CD4-positive, alpha-beta memory T cell (primary cell): Measurements from ENCODE around the gene PRRT3. TPM values are rescaled to one million over a fixed set of nuclear protein-coding genes. Genes with fewer than 3 reads are reported as not detected.
A peak's percentile ranks its signal among the peaks of the same experiment; 100 is the strongest.

Source experiments
- CTCF ChIA-PET: fragments of 350-600 bp; sonication (Branson Sonifier 250); formaldehyde crosslinking; loops from one replicate; lab custom pipeline; 2021; ENCODE audit warnings: inconsistent platforms; ENCODE audit not compliant: partially characterized antibody; lab: Charles Lee
- POLR2A ChIA-PET: fragments of 350-600 bp; sonication (Branson Sonifier 250); formaldehyde crosslinking; loops from one replicate; lab custom pipeline; 2021; ENCODE audit not compliant: partially characterized antibody; lab: Charles Lee
- DNase-seq, 5 donors: peaks; one replicate each; pipeline versions ENCODE4 v3.0.0 to v3.0.0-alpha.2; 2020 to 2022; ENCODE audit warnings: mixed read lengths in 1 of 5
- H3K27ac ChIP-seq: one replicate; pipeline ENCODE4 v1.7.0; 2013; ENCODE audit warnings: low read depth, low read length
- H3K27me3 ChIP-seq: 2 replicates; pipeline ENCODE4 v1.7.0; 2013; ENCODE audit warnings: mild to moderate bottlenecking, low read length, moderate library complexity; ENCODE audit not compliant: insufficient read depth
- H3K36me3 ChIP-seq: 2 replicates; pipeline ENCODE4 v1.7.0; 2013; ENCODE audit warnings: mild to moderate bottlenecking, low read length, moderate library complexity; ENCODE audit not compliant: insufficient read depth
- H3K4me1 ChIP-seq: 2 replicates; pipeline ENCODE4 v1.7.0; 2013; ENCODE audit warnings: mild to moderate bottlenecking, low read length, moderate library complexity; ENCODE audit not compliant: insufficient read depth
- H3K4me3 ChIP-seq, 2 donors: one replicate each; pipeline ENCODE4 v1.7.0; 2013; ENCODE audit warnings: low read length in 2 of 2, mild to moderate bottlenecking in 1 of 2
- H3K9me3 ChIP-seq, 2 donors: one replicate each; pipeline ENCODE4 v1.7.0; 2013; ENCODE audit warnings: low read length in 2 of 2, control low read depth in 1 of 2; ENCODE audit not compliant: control insufficient read depth in 1 of 2
- H3K27ac Mint-ChIP-seq, 7 donors: one replicate each; pipeline ENCODE4 v1.8.0; 2020 to 2021; ENCODE audit warnings: mixed read lengths in 7 of 7, mild to moderate bottlenecking in 6 of 7, inconsistent platforms in 3 of 7, moderate library complexity in 3 of 7
- H3K27me3 Mint-ChIP-seq, 2 donors: one replicate each; pipeline ENCODE4 v1.8.0; 2020 to 2021; ENCODE audit warnings: mixed read lengths in 2 of 2
- H3K36me3 Mint-ChIP-seq, 2 donors: one replicate each; pipeline ENCODE4 v1.8.0; 2020 to 2021; ENCODE audit warnings: mixed read lengths in 2 of 2, inconsistent platforms in 1 of 2, mild to moderate bottlenecking in 1 of 2
- H3K4me1 Mint-ChIP-seq, 4 donors: one replicate each; pipeline ENCODE4 v1.8.0; 2020 to 2021; ENCODE audit warnings: mixed read lengths in 4 of 4, mild to moderate bottlenecking in 1 of 4
- H3K4me3 Mint-ChIP-seq, 8 donors: one replicate each; pipeline ENCODE4 v1.8.0; 2020 to 2021; ENCODE audit warnings: mixed read lengths in 8 of 8, mild to moderate bottlenecking in 7 of 8, moderate library complexity in 6 of 8, inconsistent platforms in 3 of 8
- H3K9me3 Mint-ChIP-seq, 8 donors: one replicate each; pipeline ENCODE4 v1.8.0; 2020 to 2021; ENCODE audit warnings: mixed read lengths in 8 of 8, mild to moderate bottlenecking in 5 of 8, inconsistent platforms in 3 of 8, moderate library complexity in 1 of 8
- intact Hi-C: fragments of 100-400 bp; cut with micrococcal nuclease; formaldehyde crosslinking; loops from one replicate; pipeline ENCODE4 v1.15.1; 2023
- polyA plus RNA-seq, 2 donors: library from polyadenylated mRNA; unstranded; fragments of 300-500 nt; fragmentation: Illumina TruSeq; gene quantifications; one replicate each; pipeline ENCODE4 v1.2.3, GENCODE V29; 2021
- total RNA-seq, 2 experiments: library from RNA; stranded (reverse); gene quantifications; one replicate each; pipeline ENCODE4 v1.2.3, GENCODE V29; 2021

The PRRT3 gene
- total and polyA plus RNA-seq, 4 experiments from 2014 or later, result 2.9 to 9.8 (median 6.4) TPM

DNA sequence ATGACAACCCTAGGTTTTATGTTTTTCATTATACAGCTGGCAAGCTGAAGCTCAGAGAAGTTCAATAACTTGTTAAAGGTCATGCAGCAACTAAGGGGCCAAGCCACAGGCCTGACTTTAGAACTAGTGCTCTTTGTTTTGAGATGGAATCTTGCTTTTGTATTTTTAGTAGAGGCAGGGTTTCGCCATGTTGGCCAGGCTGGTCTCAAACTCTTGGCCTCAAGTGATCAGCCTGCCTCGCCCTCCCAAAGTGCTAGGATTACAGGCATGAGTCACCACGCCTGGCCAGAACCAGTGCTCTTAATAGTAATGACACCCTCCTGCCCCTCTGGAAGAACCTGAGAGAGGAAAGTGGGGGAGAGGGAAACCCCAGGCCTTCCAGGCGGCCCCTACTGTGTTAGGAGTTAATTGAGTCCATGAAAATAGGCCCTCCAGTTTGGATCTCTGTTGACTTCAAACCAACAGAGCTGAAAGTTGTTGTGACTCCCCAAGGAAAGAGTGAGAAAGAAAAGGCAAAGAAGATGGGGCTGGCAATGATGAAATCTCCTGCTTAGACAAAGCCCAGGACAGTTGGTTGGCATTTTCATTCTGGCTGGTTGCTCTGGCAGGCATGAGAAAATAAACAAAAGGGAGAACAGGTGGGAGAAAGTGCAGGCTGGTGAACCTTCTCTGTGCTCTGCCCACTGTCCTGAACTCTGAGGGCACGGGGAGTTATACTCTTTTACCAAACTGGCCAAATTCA lies 3.6 kb upstream of the PRRT3 start:
- H3K9me3 Mint-ChIP-seq, result no peaks in the 10 kb centered on the region
- Histone ChIP-seq H3K4me3 (no peak overlapping the region), H3K27ac (no peak overlapping the region), H3K4me1 (peaks cover 10% of the 10 kb centered on the region), H3K27me3 (no peaks in the 10 kb centered on the region), H3K9me3 (no peaks in the 10 kb centered on the region), H3K36me3 (no peaks in the 10 kb centered on the region)
- peak overlapping the region in 1 of 8 donors; percentile 45 for H3K4me3 Mint-ChIP-seq
- no peak for DNase-seq
- no peaks in the 10 kb centered on the region for H3K27me3 Mint-ChIP-seq
- intact Hi-C loops, result no loop called here
- peaks cover 0 to 4% of the 10 kb centered on the region in 2 donors for H3K36me3 Mint-ChIP-seq
- peaks cover 5 to 21% (median 12%) of the 10 kb centered on the region in 4 donors for H3K4me1 Mint-ChIP-seq
- CTCF ChIA-PET, result interaction anchor here (5.9 kb wide), 1 partner anchor 22 kb away, joined by 29 read pairs; the partner anchor contains the start of gene CRELD1
- POLR2A ChIA-PET, result interaction anchor here (1.7 kb wide), 1 partner anchor 9 kb away, joined by 7 read pairs; no protein-coding TSS in a partner anchor
- H3K27ac Mint-ChIP-seq, result peak overlapping the region in 5 of 7 donors; percentile 3 to 81 (median 37)

DNA sequence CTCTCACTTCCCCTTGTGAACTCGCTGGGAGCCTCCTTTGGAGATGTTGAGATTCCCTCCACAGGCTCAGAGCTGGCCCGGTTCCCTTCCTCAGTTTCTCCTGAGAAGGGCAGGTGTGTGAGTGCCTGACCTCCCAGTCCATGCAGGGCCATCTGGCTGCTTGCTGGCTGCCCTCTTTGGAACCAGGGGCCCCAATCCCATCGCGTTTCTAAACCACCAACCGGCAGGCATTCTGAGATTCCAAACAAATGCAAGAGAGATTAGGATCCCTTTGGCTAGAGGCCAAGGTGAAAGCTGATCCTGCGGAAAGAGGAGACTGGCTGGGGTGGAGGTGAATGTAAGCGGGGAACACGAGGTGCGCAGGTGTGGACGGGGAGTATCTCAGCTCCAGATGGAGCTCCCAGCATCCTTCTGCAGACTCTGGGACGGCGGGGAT lies 2.9 kb upstream of the PRRT3 start:
- no peak overlapping the region for H3K27ac ChIP-seq
- DNase-seq, result no peak
- H3K36me3 Mint-ChIP-seq, result peaks cover 0 to 4% of the 10 kb centered on the region in 2 donors
- H3K9me3 ChIP-seq, result no peaks in the 10 kb centered on the region
- no peak overlapping the region for H3K27ac Mint-ChIP-seq
- no peaks in the 10 kb centered on the region for H3K27me3 ChIP-seq
- no peak overlapping the region for H3K4me3 ChIP-seq
- CTCF ChIA-PET, result interaction anchor here (1.0 to 5.9 kb wide), 2 partner anchors 21 to 24 kb away, joined by 4 to 29 read pairs; partner anchors contain the start of gene CRELD1
- intact Hi-C loops, result no loop called here
- H3K36me3 ChIP-seq, result no peaks in the 10 kb centered on the region
- peaks cover 11% of the 10 kb centered on the region for H3K4me1 ChIP-seq
- H3K9me3 Mint-ChIP-seq, result no peaks in the 10 kb centered on the region
- H3K27me3 Mint-ChIP-seq, result no peaks in the 10 kb centered on the region
- H3K4me1 Mint-ChIP-seq, result peaks cover 6 to 27% (median 13%) of the 10 kb centered on the region in 4 donors
- H3K4me3 Mint-ChIP-seq, result no peak overlapping the region
- POLR2A ChIA-PET, result interaction anchor here (1.7 kb wide), 1 partner anchor 8 kb away, joined by 7 read pairs; no protein-coding TSS in a partner anchor

DNA sequence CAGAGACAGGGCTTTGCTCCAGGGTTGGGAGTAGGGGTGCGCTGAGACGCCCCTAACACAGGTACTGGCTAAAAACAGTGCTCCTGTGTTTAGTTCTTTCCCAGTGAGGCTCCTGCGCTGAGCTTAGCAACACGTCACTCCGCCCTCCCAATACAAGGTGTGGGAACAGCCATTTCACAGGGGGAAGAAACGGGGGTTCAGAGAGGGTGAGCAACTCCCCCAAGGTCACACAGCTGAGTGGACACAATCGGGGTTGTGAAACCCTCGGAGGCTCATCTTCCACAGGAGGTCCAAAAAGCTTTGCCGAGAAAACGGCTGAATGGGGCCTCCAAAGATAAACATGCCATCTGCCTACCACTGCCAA lies 628 bp downstream of the PRRT3 start:
- Histone ChIP-seq H3K9me3 (no peaks in the 10 kb centered on the region), H3K36me3 (no peaks in the 10 kb centered on the region), H3K27me3 (no peaks in the 10 kb centered on the region), H3K4me3 (peak overlapping the region; percentile 68 to 72), H3K4me1 (peaks cover 11% of the 10 kb centered on the region), H3K27ac (peak overlapping the region; percentile 50)
- no peak for DNase-seq
- Mint-ChIP-seq H3K36me3 (peaks cover 0 to 6% of the 10 kb centered on the region in 2 donors), H3K27ac (peak overlapping the region in 4 of 7 donors; percentile 28 to 72 (median 68)), H3K4me1 (peaks cover 6 to 28% (median 13%) of the 10 kb centered on the region in 4 donors), H3K9me3 (no peaks in the 10 kb centered on the region), H3K4me3 (peak overlapping the region; percentile 83 to 91 (median 88)), H3K27me3 (no peaks in the 10 kb centered on the region)
- intact Hi-C loops, result no loop called here
- CTCF ChIA-PET, result interaction anchor here (1.0 to 5.9 kb wide), 2 partner anchors 18 to 30 kb away, joined by 3 to 29 read pairs; partner anchors contain the start of gene CRELD1
- POLR2A ChIA-PET, result interaction anchor here (0.9 to 7.7 kb wide), 10 partner anchors 19 to 370 kb away, joined by 3 to 225 read pairs (median 6); partner anchors contain the start of genes ARPC4, CRELD1, EMC3 and JAGN1

DNA sequence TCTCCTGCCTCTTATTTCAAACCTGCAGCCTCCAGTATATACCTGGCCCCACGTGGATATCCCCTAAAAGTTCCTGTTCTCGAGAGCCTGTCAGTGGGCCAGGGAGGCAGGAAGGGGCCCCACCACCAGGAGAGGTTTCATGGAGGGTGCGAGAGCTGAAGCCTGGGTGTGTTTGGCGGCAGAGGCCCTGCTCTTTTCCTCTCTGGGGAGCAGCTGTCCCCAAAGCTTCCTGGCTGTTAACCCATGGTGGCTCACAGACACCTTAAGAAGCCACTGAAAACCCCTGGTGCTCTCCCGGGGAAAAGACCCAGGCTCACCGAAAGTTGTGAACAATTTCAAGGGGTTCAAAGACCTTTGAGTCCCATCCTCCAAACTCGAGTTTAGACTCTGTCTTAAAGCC lies 1.1 kb downstream of the PRRT3 start:
- Histone ChIP-seq H3K27me3 (no peaks in the 10 kb centered on the region), H3K4me1 (peaks cover 11% of the 10 kb centered on the region), H3K4me3 (peak overlapping the region; percentile 68 to 72), H3K9me3 (no peaks in the 10 kb centered on the region), H3K36me3 (no peaks in the 10 kb centered on the region), H3K27ac (peak overlapping the region; percentile 50)
- no peaks in the 10 kb centered on the region for H3K9me3 Mint-ChIP-seq
- peaks cover 0 to 7% of the 10 kb centered on the region in 2 donors for H3K36me3 Mint-ChIP-seq
- H3K4me3 Mint-ChIP-seq, result peak overlapping the region; percentile 83 to 91 (median 88)
- H3K4me1 Mint-ChIP-seq, result peaks cover 6 to 30% (median 13%) of the 10 kb centered on the region in 4 donors
- no peaks in the 10 kb centered on the region for H3K27me3 Mint-ChIP-seq
- no peak for DNase-seq
- POLR2A ChIA-PET, result interaction anchor here (1.0 to 7.7 kb wide), 7 partner anchors 18 to 370 kb away, joined by 4 to 225 read pairs (median 8); partner anchors contain the start of genes ARPC4, CRELD1, EMC3 and JAGN1
- H3K27ac Mint-ChIP-seq, result peak overlapping the region in 5 of 7 donors; percentile 6 to 72 (median 67)
- CTCF ChIA-PET, result interaction anchor here (1.0 to 5.9 kb wide), 2 partner anchors 17 to 30 kb away, joined by 3 to 29 read pairs; partner anchors contain the start of gene CRELD1
- intact Hi-C loops, result no loop called here

DNA sequence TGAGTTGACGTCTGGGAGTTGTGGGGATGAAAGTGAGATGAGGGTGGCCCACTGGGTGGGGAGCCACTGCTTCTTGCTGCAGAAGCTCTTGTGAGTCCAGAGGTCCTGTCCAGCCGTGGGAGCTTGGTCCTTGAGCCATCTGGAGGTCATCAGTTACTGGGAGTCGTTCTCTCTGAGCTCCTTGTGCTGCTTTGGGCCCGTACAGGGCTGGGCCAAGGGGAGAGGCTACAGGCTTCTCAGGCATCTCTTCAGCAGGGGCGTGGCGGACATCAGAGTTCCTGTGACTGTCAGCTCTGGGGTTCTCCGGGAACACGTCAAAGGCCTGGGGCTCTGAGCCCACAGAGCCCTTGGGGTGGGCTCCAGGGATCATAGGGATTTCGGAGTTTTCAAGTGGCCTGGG lies 2.6 kb downstream of the PRRT3 start:
- Histone ChIP-seq H3K4me1 (peaks cover 11% of the 10 kb centered on the region), H3K27me3 (no peaks in the 10 kb centered on the region), H3K4me3 (no peak overlapping the region), H3K9me3 (no peaks in the 10 kb centered on the region), H3K27ac (no peak overlapping the region), H3K36me3 (no peaks in the 10 kb centered on the region)
- H3K36me3 Mint-ChIP-seq, result peaks cover 0 to 9% of the 10 kb centered on the region in 2 donors
- H3K27me3 Mint-ChIP-seq, result no peaks in the 10 kb centered on the region
- H3K4me1 Mint-ChIP-seq, result peaks cover 6 to 39% (median 13%) of the 10 kb centered on the region in 4 donors
- intact Hi-C loops, result no loop called here
- no peak for DNase-seq
- CTCF ChIA-PET, result interaction anchor here (0.9 to 1.6 kb wide), 3 partner anchors 14 to 17 kb away, joined by 3 to 6 read pairs (median 4); no protein-coding TSS in a partner anchor
- H3K9me3 Mint-ChIP-seq, result no peaks in the 10 kb centered on the region
- peak overlapping the region in 1 of 7 donors; percentile 24 for H3K27ac Mint-ChIP-seq
- no peak overlapping the region for H3K4me3 Mint-ChIP-seq
- POLR2A ChIA-PET, result interaction anchor here (1.2 to 7.7 kb wide), 3 partner anchors 17 to 59 kb away, joined by 3 to 225 read pairs (median 13); partner anchors contain the start of genes CRELD1 and JAGN1

DNA sequence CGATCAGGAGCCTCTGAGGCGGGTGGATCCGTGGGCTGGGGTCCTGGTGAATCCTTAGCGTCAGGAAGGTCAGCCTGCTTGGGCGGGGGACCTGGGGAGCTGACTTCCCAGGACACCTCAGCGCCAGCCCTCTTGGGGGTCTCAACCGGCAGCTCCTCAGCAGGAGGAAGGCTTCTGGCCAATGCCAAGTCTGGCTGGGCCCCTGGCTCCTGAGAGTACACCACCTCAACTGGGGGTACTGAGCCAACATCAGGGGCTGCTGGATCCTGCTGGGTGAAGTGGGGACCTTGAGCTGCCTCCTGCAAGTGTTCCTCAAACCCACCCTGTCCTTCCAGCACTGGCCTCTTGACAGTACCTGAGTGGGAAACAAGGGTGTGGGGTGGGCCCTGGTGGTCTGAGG lies 3.1 kb downstream of the PRRT3 start:
- no peak overlapping the region for H3K27ac ChIP-seq
- no peaks in the 10 kb centered on the region for H3K9me3 ChIP-seq
- no peaks in the 10 kb centered on the region for H3K27me3 ChIP-seq
- CTCF ChIA-PET, result interaction anchor here (0.6 to 1.6 kb wide), 3 partner anchors 15 to 1034 kb away, joined by 3 to 6 read pairs (median 3); no protein-coding TSS in a partner anchor
- Mint-ChIP-seq H3K27me3 (no peaks in the 10 kb centered on the region), H3K36me3 (peaks cover 0 to 9% of the 10 kb centered on the region in 2 donors), H3K27ac (no peak overlapping the region), H3K9me3 (no peaks in the 10 kb centered on the region), H3K4me1 (peaks cover 6 to 39% (median 13%) of the 10 kb centered on the region in 4 donors), H3K4me3 (no peak overlapping the region)
- intact Hi-C loops, result no loop called here
- POLR2A ChIA-PET, result interaction anchor here (1.2 to 7.7 kb wide), 2 partner anchors 16 to 39 kb away, joined by 3 to 225 read pairs; partner anchors contain the start of gene CRELD1
- no peak overlapping the region for H3K4me3 ChIP-seq
- no peak for DNase-seq
- peaks cover 11% of the 10 kb centered on the region for H3K4me1 ChIP-seq
- no peaks in the 10 kb centered on the region for H3K36me3 ChIP-seq
